Sigmoid colon (tissue), 4 donors: ENCODE results near the gene SOCS6.

Experiments
- CTCF ChIP-seq, 4 experiments: fragments of 450-650 bp in 3 of 4; fragments of 200-600 bp in 1 of 4; IDR thresholded peaks; one replicate each; pipeline ENCODE4 v1.5.1; 2016 to 2019; ENCODE audit warnings: antibody characterized with exemption in 4 of 4, mild to moderate bottlenecking in 3 of 4, moderate library complexity in 2 of 4
- POLR2A ChIP-seq, 2 donors: fragments of 450-650 bp; IDR thresholded peaks; one replicate each; pipeline ENCODE4 v1.6.1; 2016; ENCODE audit warnings: antibody characterized with exemption in 2 of 2, mild to moderate bottlenecking in 2 of 2, moderate library complexity in 2 of 2
- POLR2AphosphoS5 ChIP-seq, 4 donors: sonication (generic); formaldehyde crosslinking; IDR thresholded peaks; one replicate each; pipeline ENCODE4 v1.6.1; 2017; ENCODE audit warnings: antibody characterized with exemption in 4 of 4

- no peak for TF ChIP-seq POLR2A (IDR thresholded peaks at IDR 0.05)
- no peak for TF ChIP-seq CTCF (IDR thresholded peaks at IDR 0.05)
- TF ChIP-seq POLR2AphosphoS5 (IDR thresholded peaks at IDR 0.05): no peak
These were observed 12.2 kb upstream of the SOCS6 start for GRCh38 chr18:70276416-70277191.
